Osteocyte (in vitro differentiated cells): ENCODE data around the gene NR2F1. TPM values are rescaled to one million over a fixed set of nuclear protein-coding genes. Genes with fewer than 3 reads are reported as not detected.
A peak's percentile ranks its signal among the peaks of the same experiment; 100 is the strongest.
"Not testable (repeated sequence)": the region's sequence is repeated elsewhere in the genome, so short reads cannot be mapped to it uniquely, and the experiment has no call there.

Experiments used
- DNase-seq: peaks from one replicate; pipeline ENCODE4 v3.0.0; 2021; ENCODE audit warnings: mixed read lengths; ENCODE audit not compliant: unreplicated experiment; ENCODE audit errors: extremely low spot score
- H3K27ac Mint-ChIP-seq: one replicate; pipeline ENCODE4 v1.8.0; 2021; ENCODE audit warnings: mild to moderate bottlenecking, mixed read lengths; ENCODE audit not compliant: unreplicated experiment
- H3K27me3 Mint-ChIP-seq: one replicate; pipeline ENCODE4 v1.8.0; 2021; ENCODE audit warnings: mixed read lengths; ENCODE audit not compliant: unreplicated experiment
- H3K36me3 Mint-ChIP-seq: one replicate; pipeline ENCODE4 v1.8.0; 2021; ENCODE audit warnings: mixed read lengths; ENCODE audit not compliant: unreplicated experiment
- H3K4me1 Mint-ChIP-seq: one replicate; pipeline ENCODE4 v1.8.0; 2021; ENCODE audit warnings: mixed read lengths; ENCODE audit not compliant: unreplicated experiment
- H3K4me3 Mint-ChIP-seq: one replicate; pipeline ENCODE4 v1.8.0; 2021; ENCODE audit warnings: mild to moderate bottlenecking, moderate library complexity, mixed read lengths; ENCODE audit not compliant: unreplicated experiment
- H3K9me3 Mint-ChIP-seq: one replicate; pipeline ENCODE4 v1.8.0; 2021; ENCODE audit warnings: mixed read lengths; ENCODE audit not compliant: unreplicated experiment
- long read RNA-seq: library from polyadenylated mRNA; unstranded; transcript quantifications from one replicate; pipeline ENCODE4 v2.0.0, GENCODE V29; 2021
- total RNA-seq: library from RNA; stranded (reverse); gene quantifications from 2 replicates; pipeline ENCODE4 v1.2.1, GENCODE V29; 2021
- TF ChIP-seq, protein P1 (sequence below): fragments of 200-600 bp; sonication (generic); IDR thresholded peaks from 2 replicates; pipeline ENCODE4 v1.5.0; 2021; ENCODE audit warnings: antibody characterized with exemption, mild to moderate bottlenecking, moderate library complexity

NR2F1 gene
- 189 and 197 TPM in 2 replicates for total RNA-seq
- long read RNA-seq, transcript NR2F1-206 (3 exons, 3,841 nt), result major isoform, 21 of 56 reads
- long read RNA-seq, partial matches to known transcripts, result 23 of 56 reads
- long read RNA-seq, other reads (novel, unspliced or antisense), result 12 of 56 reads

GRCh38 chr5:93582677-93583438, at the start of gene NR2F1:
NR2F1 (plus strand) TSS chr5:93583222; CDS start chr5:93585024, 1,802 bp downstream.
- no peak within 1 kb of the TSS for H3K4me3 Mint-ChIP-seq
- DNase-seq, result peak; percentile 92

GRCh38 chr5:93545872-93546271, 37.1 kb upstream of the NR2F1 start:
- Mint-ChIP-seq H3K27ac (no peak overlapping the region), H3K4me1 (no peaks in the 10 kb centered on the region), H3K36me3 (peaks cover 50% of the 10 kb centered on the region), H3K27me3 (no peaks in the 10 kb centered on the region), H3K4me3 (no peak overlapping the region), H3K9me3 (peaks cover 4% of the 10 kb centered on the region)
- no peak for DNase-seq
- TF ChIP-seq, protein P1, sequence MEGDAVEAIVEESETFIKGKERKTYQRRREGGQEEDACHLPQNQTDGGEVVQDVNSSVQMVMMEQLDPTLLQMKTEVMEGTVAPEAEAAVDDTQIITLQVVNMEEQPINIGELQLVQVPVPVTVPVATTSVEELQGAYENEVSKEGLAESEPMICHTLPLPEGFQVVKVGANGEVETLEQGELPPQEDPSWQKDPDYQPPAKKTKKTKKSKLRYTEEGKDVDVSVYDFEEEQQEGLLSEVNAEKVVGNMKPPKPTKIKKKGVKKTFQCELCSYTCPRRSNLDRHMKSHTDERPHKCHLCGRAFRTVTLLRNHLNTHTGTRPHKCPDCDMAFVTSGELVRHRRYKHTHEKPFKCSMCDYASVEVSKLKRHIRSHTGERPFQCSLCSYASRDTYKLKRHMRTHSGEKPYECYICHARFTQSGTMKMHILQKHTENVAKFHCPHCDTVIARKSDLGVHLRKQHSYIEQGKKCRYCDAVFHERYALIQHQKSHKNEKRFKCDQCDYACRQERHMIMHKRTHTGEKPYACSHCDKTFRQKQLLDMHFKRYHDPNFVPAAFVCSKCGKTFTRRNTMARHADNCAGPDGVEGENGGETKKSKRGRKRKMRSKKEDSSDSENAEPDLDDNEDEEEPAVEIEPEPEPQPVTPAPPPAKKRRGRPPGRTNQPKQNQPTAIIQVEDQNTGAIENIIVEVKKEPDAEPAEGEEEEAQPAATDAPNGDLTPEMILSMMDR, result no peak

More at GRCh38 chr5:93582677-93583438, at the start of gene NR2F1:
- TF ChIP-seq, protein P1, result no peak
- Mint-ChIP-seq H3K4me1 (peaks cover 10% of the 10 kb centered on the region), H3K9me3 (no peaks in the 10 kb centered on the region), H3K36me3 (peaks cover 21% of the 10 kb centered on the region), H3K27me3 (no peaks in the 10 kb centered on the region), H3K27ac (no peak within 1 kb of the TSS)

GRCh38 chr5:93549594-93549993, 33.4 kb upstream of the NR2F1 start:
- H3K27ac Mint-ChIP-seq, H3K4me3 Mint-ChIP-seq, H3K4me1 Mint-ChIP-seq, DNase-seq, H3K9me3 Mint-ChIP-seq, H3K27me3 Mint-ChIP-seq: not testable (repeated sequence)
- peaks cover 57% of the 10 kb centered on the region for H3K36me3 Mint-ChIP-seq

GRCh38 chr5:93557021-93557604, 25.9 kb upstream of the NR2F1 start:
- peaks cover 2% of the 10 kb centered on the region for H3K4me1 Mint-ChIP-seq
- no peak overlapping the region for H3K4me3 Mint-ChIP-seq
- no peak overlapping the region for H3K27ac Mint-ChIP-seq
- no peak for DNase-seq
- TF ChIP-seq, protein P1, result no peak
- H3K36me3 Mint-ChIP-seq, result peaks cover 59% of the 10 kb centered on the region
- no peaks in the 10 kb centered on the region for H3K27me3 Mint-ChIP-seq
- no peaks in the 10 kb centered on the region for H3K9me3 Mint-ChIP-seq

GRCh38 chr5:93566091-93566490, 16.9 kb upstream of the NR2F1 start:
- no peaks in the 10 kb centered on the region for H3K27me3 Mint-ChIP-seq
- peaks cover 41% of the 10 kb centered on the region for H3K4me1 Mint-ChIP-seq
- H3K36me3 Mint-ChIP-seq, result peaks cover 8% of the 10 kb centered on the region
- H3K4me3 Mint-ChIP-seq, result no peak overlapping the region
- no peak for DNase-seq
- H3K9me3 Mint-ChIP-seq, result no peaks in the 10 kb centered on the region
- H3K27ac Mint-ChIP-seq, result no peak overlapping the region
- TF ChIP-seq, protein P1, result no peak
